GM21723 (cell line): ENCODE results near the gene XPC.

Source experiments
- ATAC-seq: cut with Tn5 transposase; IDR thresholded peaks from one replicate; pipeline ENCODE4 v1.9.1; 2021; ENCODE audit warnings: mild to moderate bottlenecking, moderate library complexity; ENCODE audit not compliant: unreplicated experiment

Gene XPC

GRCh38 chr3:14208977-14209394 is 30.6 kb upstream of the XPC start:
- ATAC-seq = no peak

- ATAC-seq = no peak
These were observed 29.8 kb upstream of the XPC start for GRCh38 chr3:14208168-14208567.

GRCh38 chr3:14206548-14207177 is 28.3 kb upstream of the XPC start:
- no peak for ATAC-seq

GRCh38 chr3:14204515-14205284 is 26.3 kb upstream of the XPC start:
- no peak for ATAC-seq

- ATAC-seq = peak; percentile 54
These were observed 25.2 kb upstream of the XPC start for GRCh38 chr3:14203521-14204079.

GRCh38 chr3:14202874-14203520 is 24.6 kb upstream of the XPC start:
- no peak for ATAC-seq

GRCh38 chr3:14201940-14202684 is 23.7 kb upstream of the XPC start:
- ATAC-seq = no peak

GRCh38 chr3:14200841-14201240 is 22.4 kb upstream of the XPC start:
- ATAC-seq = no peak

GRCh38 chr3:14200276-14200675 is 21.9 kb upstream of the XPC start:
- no peak for ATAC-seq

- ATAC-seq = no peak
These were observed 21.2 kb upstream of the XPC start for GRCh38 chr3:14199641-14200040.

- no peak for ATAC-seq
These were observed 16.5 kb upstream of the XPC start for GRCh38 chr3:14194865-14195264.

GRCh38 chr3:14188041-14188754 is 9.8 kb upstream of the XPC start:
- no peak for ATAC-seq

GRCh38 chr3:14186854-14187458 is 8.6 kb upstream of the XPC start:
- ATAC-seq = no peak

GRCh38 chr3:14183015-14183577 is 4.7 kb upstream of the XPC start:
- ATAC-seq = no peak

- ATAC-seq = no peak
These were observed 2.9 kb upstream of the XPC start for GRCh38 chr3:14181253-14181652.

GRCh38 chr3:14179795-14180194 is 1.4 kb upstream of the XPC start:
- no peak for ATAC-seq

GRCh38 chr3:14179114-14179465 is 689 bp upstream of the XPC start:
- no peak for ATAC-seq

- peak; percentile 15 for ATAC-seq
These were observed 688 bp downstream of the XPC start for GRCh38 chr3:14177580-14178246.

- ATAC-seq = no peak
These were observed 2.9 kb downstream of the XPC start for GRCh38 chr3:14175383-14176037.
